WTC11 (cell line): Measurements from ENCODE around the gene DNAJC10. TPM values are rescaled to one million over a fixed set of nuclear protein-coding genes. Genes with fewer than 3 reads are reported as not detected.

Experiments used
- ATAC-seq: fragments of 200-7000 bp; cut with Tn5 transposase; 2 replicates; pipeline ENCODE4 v1.10.0; 2021; ENCODE audit warnings: mild to moderate bottlenecking, moderate library complexity
- CTCF ChIA-PET: fragments of 300-600 bp; sonication (Branson Sonifier 250); formaldehyde crosslinking; loops from one replicate; lab custom pipeline; 2021; ENCODE audit warnings: antibody characterized with exemption; lab: Charles Lee
- POLR2A ChIA-PET: fragments of 350-600 bp; sonication (Branson Sonifier 250); formaldehyde crosslinking; loops from one replicate; lab custom pipeline; 2021; ENCODE audit warnings: antibody characterized with exemption; lab: Charles Lee
- DNase-seq: peaks from one replicate; pipeline ENCODE4 v3.0.0; 2021; ENCODE audit warnings: low spot score
- H3K27ac Mint-ChIP-seq: 2 replicates; pipeline ENCODE4 v1.8.0; 2021; ENCODE audit warnings: mixed read lengths
- H3K27me3 Mint-ChIP-seq: 2 replicates; pipeline ENCODE4 v1.8.0; 2021; ENCODE audit warnings: low read depth, mild to moderate bottlenecking, moderate library complexity, mixed read lengths
- H3K36me3 Mint-ChIP-seq: 2 replicates; pipeline ENCODE4 v1.8.0; 2021; ENCODE audit warnings: mixed read lengths
- H3K4me1 Mint-ChIP-seq: 2 replicates; pipeline ENCODE4 v1.8.0; 2022; ENCODE audit warnings: mixed read lengths
- H3K4me3 Mint-ChIP-seq: 2 replicates; pipeline ENCODE4 v1.8.0; 2021; ENCODE audit warnings: mild to moderate bottlenecking, moderate library complexity, mixed read lengths
- H3K9me3 Mint-ChIP-seq: 2 replicates; pipeline ENCODE4 v1.8.0; 2021; ENCODE audit warnings: mixed read lengths
- AFF4 ChIP-seq: sonication (generic); formaldehyde crosslinking; IDR thresholded peaks from 2 replicates; pipeline ENCODE4 v1.8.1; 2023; ENCODE audit warnings: mild to moderate bottlenecking, missing genetic modification reagents, borderline replicate concordance
- CBFB ChIP-seq: sonication (generic); formaldehyde crosslinking; IDR thresholded peaks from 2 replicates; pipeline ENCODE4 v1.8.1; 2022; ENCODE audit warnings: mild to moderate bottlenecking, low read depth, missing genetic modification reagents
- FOXK1 ChIP-seq: sonication (generic); formaldehyde crosslinking; IDR thresholded peaks from 2 replicates; pipeline ENCODE4 v1.8.0; 2022; ENCODE audit warnings: mild to moderate bottlenecking, moderate library complexity, missing genetic modification reagents
- FOXP1 ChIP-seq: sonication (generic); formaldehyde crosslinking; IDR thresholded peaks from 2 replicates; pipeline ENCODE4 v1.8.0; 2022; ENCODE audit warnings: missing genetic modification reagents, mild to moderate bottlenecking, moderate library complexity, borderline replicate concordance
- MXD4 ChIP-seq: fragments of 250-450 bp; sonication (Bioruptor Pico); IDR thresholded peaks from 2 replicates; pipeline ENCODE4 v1.8.0; 2021; ENCODE audit warnings: mild to moderate bottlenecking, moderate library complexity, borderline replicate concordance
- ZNF232 ChIP-seq: sonication (generic); formaldehyde crosslinking; IDR thresholded peaks from 2 replicates; pipeline ENCODE4 v1.8.0; 2022; ENCODE audit warnings: mild to moderate bottlenecking, missing genetic modification reagents
- ZNF396 ChIP-seq: fragments of 250-450 bp; sonication (Bioruptor Pico); IDR thresholded peaks from 2 replicates; pipeline ENCODE4 v1.8.0; 2021; ENCODE audit warnings: mild to moderate bottlenecking, moderate library complexity, borderline replicate concordance
- total RNA-seq: library from RNA; stranded (reverse); gene quantifications from 3 replicates; pipeline ENCODE4 v1.2.3, GENCODE V29; 2021
- TF ChIP-seq, protein P1 (sequence below): fragments of 250-450 bp; sonication (Bioruptor Pico); IDR thresholded peaks from 2 replicates; pipeline ENCODE4 v2.1.2; 2022; ENCODE audit warnings: mild to moderate bottlenecking, moderate library complexity
- TF ChIP-seq, protein P2 (sequence below): sonication (generic); formaldehyde crosslinking; IDR thresholded peaks from 2 replicates; pipeline ENCODE4 v1.8.0; 2022; ENCODE audit warnings: mild to moderate bottlenecking, missing genetic modification reagents
- TF ChIP-seq, protein P3 (sequence below): sonication (generic); formaldehyde crosslinking; IDR thresholded peaks from 2 replicates; pipeline ENCODE4 v1.8.1; 2023; ENCODE audit warnings: mild to moderate bottlenecking, missing genetic modification reagents, moderate library complexity

DNAJC10 gene
- total RNA-seq, 1 experiment from 2014 or later, result 109 TPM

GRCh38 chr2:182818501-182818900 is 102.4 kb downstream of the DNAJC10 start:
- ATAC-seq (peak; percentile 19), DNase-seq (no peak)
- Mint-ChIP-seq H3K4me1 (peaks cover 33% of the 10 kb centered on the region), H3K27me3 (peaks cover 13% of the 10 kb centered on the region), H3K9me3 (no peaks in the 10 kb centered on the region), H3K4me3 (peak overlapping the region; percentile 31), H3K36me3 (no peaks in the 10 kb centered on the region), H3K27ac (peak overlapping the region; percentile 82)
- ChIA-PET POLR2A (interaction anchor here (1.3 kb wide), 1 partner anchor 48 kb away, joined by 5 read pairs; the partner anchor contains the start of gene FRZB), CTCF (interaction anchor here (1.0 to 3.6 kb wide), 10 partner anchors 11 to 161 kb away, joined by 3 to 16 read pairs (median 6); partner anchors contain the start of gene FRZB)
- TF ChIP-seq ZNF396 (CRISPR knock-in tag) (no peak), FOXP1 (CRISPR knock-in tag) (no peak)

GRCh38 chr2:182818925-182819324 is 102.9 kb downstream of the DNAJC10 start:
- peak overlapping the region; percentile 82 for H3K27ac Mint-ChIP-seq

More at GRCh38 chr2:182818925-182819324, 102.9 kb downstream of the DNAJC10 start:
- Mint-ChIP-seq H3K36me3 (no peaks in the 10 kb centered on the region), H3K27me3 (peaks cover 9% of the 10 kb centered on the region), H3K4me1 (peaks cover 33% of the 10 kb centered on the region), H3K9me3 (no peaks in the 10 kb centered on the region), H3K4me3 (peak overlapping the region; percentile 31)
- ChIA-PET POLR2A (interaction anchor here (0.6 to 1.3 kb wide), 4 partner anchors 11 to 313 kb away, joined by 3 to 5 read pairs (median 4); partner anchors contain the start of gene FRZB), CTCF (interaction anchor here (0.7 to 3.6 kb wide), 11 partner anchors 11 to 430 kb away, joined by 3 to 16 read pairs (median 5); partner anchors contain the start of gene FRZB)
- peak; percentile 91 for ATAC-seq
- TF ChIP-seq FOXK1 (peak; percentile 45; the same call in 1 of the 2 replicates), ZNF232 (peak; percentile 60; the same call in 1 of the 2 replicates), AFF4 (CRISPR knock-in tag) (peak; percentile 59; the same call in 1 of the 2 replicates), MXD4 (no peak), CBFB (peak; percentile 61; the same call in 1 of the 2 replicates)
- TF ChIP-seq, protein P1, sequence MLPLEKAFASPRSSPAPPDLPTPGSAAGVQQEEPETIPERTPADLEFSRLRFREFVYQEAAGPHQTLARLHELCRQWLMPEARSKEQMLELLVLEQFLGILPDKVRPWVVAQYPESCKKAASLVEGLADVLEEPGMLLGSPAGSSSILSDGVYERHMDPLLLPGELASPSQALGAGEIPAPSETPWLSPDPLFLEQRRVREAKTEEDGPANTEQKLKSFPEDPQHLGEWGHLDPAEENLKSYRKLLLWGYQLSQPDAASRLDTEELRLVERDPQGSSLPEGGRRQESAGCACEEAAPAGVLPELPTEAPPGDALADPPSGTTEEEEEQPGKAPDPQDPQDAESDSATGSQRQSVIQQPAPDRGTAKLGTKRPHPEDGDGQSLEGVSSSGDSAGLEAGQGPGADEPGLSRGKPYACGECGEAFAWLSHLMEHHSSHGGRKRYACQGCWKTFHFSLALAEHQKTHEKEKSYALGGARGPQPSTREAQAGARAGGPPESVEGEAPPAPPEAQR, result no peak
- TF ChIP-seq, protein P2, sequence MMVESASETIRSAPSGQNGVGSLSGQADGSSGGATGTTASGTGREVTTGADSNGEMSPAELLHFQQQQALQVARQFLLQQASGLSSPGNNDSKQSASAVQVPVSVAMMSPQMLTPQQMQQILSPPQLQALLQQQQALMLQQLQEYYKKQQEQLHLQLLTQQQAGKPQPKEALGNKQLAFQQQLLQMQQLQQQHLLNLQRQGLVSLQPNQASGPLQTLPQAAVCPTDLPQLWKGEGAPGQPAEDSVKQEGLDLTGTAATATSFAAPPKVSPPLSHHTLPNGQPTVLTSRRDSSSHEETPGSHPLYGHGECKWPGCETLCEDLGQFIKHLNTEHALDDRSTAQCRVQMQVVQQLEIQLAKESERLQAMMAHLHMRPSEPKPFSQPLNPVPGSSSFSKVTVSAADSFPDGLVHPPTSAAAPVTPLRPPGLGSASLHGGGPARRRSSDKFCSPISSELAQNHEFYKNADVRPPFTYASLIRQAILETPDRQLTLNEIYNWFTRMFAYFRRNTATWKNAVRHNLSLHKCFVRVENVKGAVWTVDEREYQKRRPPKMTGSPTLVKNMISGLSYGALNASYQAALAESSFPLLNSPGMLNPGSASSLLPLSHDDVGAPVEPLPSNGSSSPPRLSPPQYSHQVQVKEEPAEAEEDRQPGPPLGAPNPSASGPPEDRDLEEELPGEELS (CRISPR knock-in tag), result peak; percentile 99
- TF ChIP-seq, protein P3, sequence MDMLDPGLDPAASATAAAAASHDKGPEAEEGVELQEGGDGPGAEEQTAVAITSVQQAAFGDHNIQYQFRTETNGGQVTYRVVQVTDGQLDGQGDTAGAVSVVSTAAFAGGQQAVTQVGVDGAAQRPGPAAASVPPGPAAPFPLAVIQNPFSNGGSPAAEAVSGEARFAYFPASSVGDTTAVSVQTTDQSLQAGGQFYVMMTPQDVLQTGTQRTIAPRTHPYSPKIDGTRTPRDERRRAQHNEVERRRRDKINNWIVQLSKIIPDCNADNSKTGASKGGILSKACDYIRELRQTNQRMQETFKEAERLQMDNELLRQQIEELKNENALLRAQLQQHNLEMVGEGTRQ (CRISPR knock-in tag), result no peak
- peak; percentile 20 for DNase-seq
